GM12878 (cell line): ENCODE measurements around the gene PLPPR2. TPM values are rescaled to one million over a fixed set of nuclear protein-coding genes. Genes with fewer than 3 reads are reported as not detected.

Experiments used
- ESRRA ChIP-seq: IDR thresholded peaks from 2 replicates; pipeline ENCODE4 v1.6.1; 2012; ENCODE audit warnings: mild to moderate bottlenecking, low read length, improper control_type of control experiment
- JUNB ChIP-seq: IDR thresholded peaks from 2 replicates; pipeline ENCODE4 v1.6.1; 2016; ENCODE audit warnings: antibody characterized with exemption, mild to moderate bottlenecking
- KLF5 ChIP-seq: fragments of 450-650 bp; IDR thresholded peaks from 2 replicates; pipeline ENCODE4 v1.6.1; 2014; ENCODE audit warnings: mild to moderate bottlenecking; ENCODE audit not compliant: partially characterized antibody
- ZSCAN29 ChIP-seq: fragments of 450-650 bp; IDR thresholded peaks from 2 replicates; pipeline ENCODE4 v1.6.1; 2017; ENCODE audit warnings: mild to moderate bottlenecking, moderate library complexity
- polyA plus RNA-seq, 11 experiments: library from polyadenylated mRNA; depleted of rRNA in 4 of 11; unstranded in 6 of 11; stranded (reverse) in 5 of 11; fragments of >200 nt; fragmentation: Nextera tagmentation in 4 of 11; fragmentation: Illumina TruSeq in 1 of 11; extraction: Ambion mirVana in 4 of 11; extraction: Trizol in 1 of 11; gene quantifications; 1 replicate in 1 of 11; 2 replicates in 10 of 11; pipeline versions ENCODE4 v1.2.1 to v1.2.3, GENCODE V29; 2011 to 2016; ENCODE audit warnings: inconsistent platforms in 2 of 11, missing spikeins in 2 of 11, low read depth in 1 of 11
- total RNA-seq, 4 experiments: library from RNA; depleted of rRNA in 3 of 4; stranded (reverse); fragments of >200 nt in 3 of 4; fragmentation: Illumina TruSeq in 1 of 4; extraction: Trizol in 1 of 4; gene quantifications; 2 replicates each; pipeline versions ENCODE4 v1.2.1 to v1.2.3, GENCODE V29; 2013 to 2021
- TF ChIP-seq, protein P1 (sequence below): IDR thresholded peaks from 2 replicates; pipeline ENCODE4 v1.6.1; 2011; ENCODE audit warnings: borderline replicate concordance, low read depth, mild to moderate bottlenecking, moderate library complexity, mixed read lengths, low read length; ENCODE audit not compliant: insufficient read depth; ENCODE audit errors: extremely low read length
- TF ChIP-seq, protein P2 (sequence below): fragments of 450-650 bp; conservative IDR thresholded peaks from 2 replicates; pipeline ENCODE4 v1.6.1; 2017; ENCODE audit warnings: mild to moderate bottlenecking, moderate library complexity
- TF ChIP-seq, protein P3 (sequence below): fragments of 450-650 bp; IDR thresholded peaks from 2 replicates; pipeline ENCODE4 v1.6.1; 2016; ENCODE audit warnings: mild to moderate bottlenecking, moderate library complexity, borderline replicate concordance
- TF ChIP-seq, protein P4 (sequence below): IDR thresholded peaks from 2 replicates; pipeline ENCODE4 v1.6.1; 2012; ENCODE audit warnings: low read depth, low read length, improper control_type of control experiment

The PLPPR2 gene
- total and polyA plus RNA-seq, 10 of the 15 experiments (the other 5 are each of a cell fraction or from before 2014, with no cell fraction given): 0.09 to 2.8 (median 0.70) TPM

DNA sequence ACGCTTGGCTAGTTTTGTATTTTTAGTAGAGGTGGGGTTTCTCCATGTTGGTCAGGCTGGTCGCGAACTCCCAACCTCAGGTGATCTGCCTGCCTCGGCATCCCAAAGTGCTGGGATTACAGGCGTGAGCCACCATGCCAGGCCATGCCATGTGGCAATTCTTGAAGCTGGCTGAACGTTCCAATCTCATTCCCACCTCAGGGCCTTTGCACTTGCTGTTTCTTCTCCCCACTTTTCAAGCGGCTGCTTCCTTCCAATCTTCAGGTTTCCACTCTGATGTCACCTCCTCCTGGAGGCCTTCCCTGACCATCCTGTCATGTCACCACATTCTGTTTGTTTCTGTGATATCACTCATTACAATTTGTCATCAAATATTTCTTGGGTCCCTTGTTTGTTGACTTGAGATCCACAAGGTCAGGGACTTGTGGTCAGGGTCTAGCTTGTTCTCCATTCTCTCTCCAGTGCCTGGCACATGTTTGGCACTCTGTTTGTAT is 24.7 kb downstream of the PLPPR2 start (continued):
- TF ChIP-seq KLF5 (no peak), ESRRA (no peak), ZSCAN29 (no peak), JUNB (no peak)
- TF ChIP-seq, protein P1, sequence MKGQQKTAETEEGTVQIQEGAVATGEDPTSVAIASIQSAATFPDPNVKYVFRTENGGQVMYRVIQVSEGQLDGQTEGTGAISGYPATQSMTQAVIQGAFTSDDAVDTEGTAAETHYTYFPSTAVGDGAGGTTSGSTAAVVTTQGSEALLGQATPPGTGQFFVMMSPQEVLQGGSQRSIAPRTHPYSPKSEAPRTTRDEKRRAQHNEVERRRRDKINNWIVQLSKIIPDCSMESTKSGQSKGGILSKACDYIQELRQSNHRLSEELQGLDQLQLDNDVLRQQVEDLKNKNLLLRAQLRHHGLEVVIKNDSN: no peak
- TF ChIP-seq, protein P2, sequence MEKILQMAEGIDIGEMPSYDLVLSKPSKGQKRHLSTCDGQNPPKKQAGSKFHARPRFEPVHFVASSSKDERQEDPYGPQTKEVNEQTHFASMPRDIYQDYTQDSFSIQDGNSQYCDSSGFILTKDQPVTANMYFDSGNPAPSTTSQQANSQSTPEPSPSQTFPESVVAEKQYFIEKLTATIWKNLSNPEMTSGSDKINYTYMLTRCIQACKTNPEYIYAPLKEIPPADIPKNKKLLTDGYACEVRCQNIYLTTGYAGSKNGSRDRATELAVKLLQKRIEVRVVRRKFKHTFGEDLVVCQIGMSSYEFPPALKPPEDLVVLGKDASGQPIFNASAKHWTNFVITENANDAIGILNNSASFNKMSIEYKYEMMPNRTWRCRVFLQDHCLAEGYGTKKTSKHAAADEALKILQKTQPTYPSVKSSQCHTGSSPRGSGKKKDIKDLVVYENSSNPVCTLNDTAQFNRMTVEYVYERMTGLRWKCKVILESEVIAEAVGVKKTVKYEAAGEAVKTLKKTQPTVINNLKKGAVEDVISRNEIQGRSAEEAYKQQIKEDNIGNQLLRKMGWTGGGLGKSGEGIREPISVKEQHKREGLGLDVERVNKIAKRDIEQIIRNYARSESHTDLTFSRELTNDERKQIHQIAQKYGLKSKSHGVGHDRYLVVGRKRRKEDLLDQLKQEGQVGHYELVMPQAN: no peak
- TF ChIP-seq, protein P3, sequence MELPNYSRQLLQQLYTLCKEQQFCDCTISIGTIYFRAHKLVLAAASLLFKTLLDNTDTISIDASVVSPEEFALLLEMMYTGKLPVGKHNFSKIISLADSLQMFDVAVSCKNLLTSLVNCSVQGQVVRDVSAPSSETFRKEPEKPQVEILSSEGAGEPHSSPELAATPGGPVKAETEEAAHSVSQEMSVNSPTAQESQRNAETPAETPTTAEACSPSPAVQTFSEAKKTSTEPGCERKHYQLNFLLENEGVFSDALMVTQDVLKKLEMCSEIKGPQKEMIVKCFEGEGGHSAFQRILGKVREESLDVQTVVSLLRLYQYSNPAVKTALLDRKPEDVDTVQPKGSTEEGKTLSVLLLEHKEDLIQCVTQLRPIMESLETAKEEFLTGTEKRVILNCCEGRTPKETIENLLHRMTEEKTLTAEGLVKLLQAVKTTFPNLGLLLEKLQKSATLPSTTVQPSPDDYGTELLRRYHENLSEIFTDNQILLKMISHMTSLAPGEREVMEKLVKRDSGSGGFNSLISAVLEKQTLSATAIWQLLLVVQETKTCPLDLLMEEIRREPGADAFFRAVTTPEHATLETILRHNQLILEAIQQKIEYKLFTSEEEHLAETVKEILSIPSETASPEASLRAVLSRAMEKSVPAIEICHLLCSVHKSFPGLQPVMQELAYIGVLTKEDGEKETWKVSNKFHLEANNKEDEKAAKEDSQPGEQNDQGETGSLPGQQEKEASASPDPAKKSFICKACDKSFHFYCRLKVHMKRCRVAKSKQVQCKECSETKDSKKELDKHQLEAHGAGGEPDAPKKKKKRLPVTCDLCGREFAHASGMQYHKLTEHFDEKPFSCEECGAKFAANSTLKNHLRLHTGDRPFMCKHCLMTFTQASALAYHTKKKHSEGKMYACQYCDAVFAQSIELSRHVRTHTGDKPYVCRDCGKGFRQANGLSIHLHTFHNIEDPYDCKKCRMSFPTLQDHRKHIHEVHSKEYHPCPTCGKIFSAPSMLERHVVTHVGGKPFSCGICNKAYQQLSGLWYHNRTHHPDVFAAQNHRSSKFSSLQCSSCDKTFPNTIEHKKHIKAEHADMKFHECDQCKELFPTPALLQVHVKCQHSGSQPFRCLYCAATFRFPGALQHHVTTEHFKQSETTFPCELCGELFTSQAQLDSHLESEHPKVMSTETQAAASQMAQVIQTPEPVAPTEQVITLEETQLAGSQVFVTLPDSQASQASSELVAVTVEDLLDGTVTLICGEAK: no peak
- TF ChIP-seq, protein P4, sequence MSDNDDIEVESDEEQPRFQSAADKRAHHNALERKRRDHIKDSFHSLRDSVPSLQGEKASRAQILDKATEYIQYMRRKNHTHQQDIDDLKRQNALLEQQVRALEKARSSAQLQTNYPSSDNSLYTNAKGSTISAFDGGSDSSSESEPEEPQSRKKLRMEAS: no peak
